NCI-H1436 treated with DMSO at 0.1 percent for 48 hours (cell line): ENCODE results near the gene CIROP.

ENCODE experiments used
- DNase-seq: peaks from one replicate; lab custom pipeline; 2025; lab: John Stamatoyannopoulos, UW

CIROP gene

DNA sequence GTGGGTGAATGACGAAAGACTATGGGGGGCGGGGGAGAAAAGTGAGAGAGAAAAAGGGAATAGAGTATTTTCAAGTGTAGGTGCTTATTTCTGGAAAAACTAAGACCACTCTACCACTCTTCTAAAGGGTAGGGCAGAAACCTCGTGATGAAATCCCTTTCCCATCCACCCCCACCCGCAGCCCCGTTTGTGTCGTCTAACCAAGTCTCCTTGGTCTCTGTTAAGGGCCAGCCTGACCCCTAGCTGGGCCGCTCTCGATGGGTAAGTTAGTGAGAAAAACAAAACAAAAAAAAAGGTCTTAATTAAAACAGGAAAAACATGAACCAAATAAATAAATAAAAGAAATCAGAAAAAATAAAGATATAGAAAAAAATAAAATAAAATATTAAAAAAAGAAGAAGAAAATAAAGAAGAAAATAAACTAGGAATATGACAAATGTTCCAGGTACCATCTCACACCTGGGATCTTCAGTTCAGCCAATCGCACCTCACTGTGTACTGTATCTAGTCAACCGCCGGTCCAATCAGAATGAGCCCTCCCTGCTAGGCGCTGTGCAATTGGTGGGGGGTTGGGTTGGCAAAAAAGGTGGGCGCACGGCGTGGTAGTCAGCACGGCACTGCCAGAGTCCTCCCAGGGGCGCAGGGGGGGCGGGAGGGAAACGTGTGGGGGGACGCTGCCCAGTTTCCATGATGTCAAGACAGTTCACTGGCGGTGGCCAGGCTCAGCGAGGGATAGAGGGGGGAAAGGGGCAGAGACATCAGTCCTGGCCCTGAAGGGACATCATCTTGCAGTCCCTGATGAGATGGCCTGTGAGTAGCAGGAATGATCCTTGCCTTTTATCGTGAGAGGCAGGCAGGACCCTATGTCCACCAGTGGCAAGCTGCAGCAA lies 37.7 kb downstream of the CIROP start:
- DNase-seq, result no peak

DNA sequence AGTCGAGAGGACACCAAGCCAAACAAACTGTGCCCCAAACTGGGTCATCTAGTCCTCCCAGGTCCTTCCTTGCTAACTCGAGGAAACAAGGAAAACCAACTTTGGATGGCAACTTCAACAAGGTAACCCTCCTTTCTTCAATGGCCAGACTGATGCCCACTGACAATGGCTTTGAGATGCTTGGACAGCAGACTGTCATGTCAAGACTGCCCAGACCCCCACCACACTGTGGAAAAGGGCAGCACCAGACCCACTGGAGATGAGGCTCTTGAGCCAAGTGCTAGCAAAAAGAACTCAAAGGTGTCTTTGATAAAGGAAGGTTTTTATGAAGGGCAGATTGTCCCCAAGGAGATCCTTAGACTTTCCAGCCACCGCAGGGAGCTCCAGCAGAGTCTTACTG lies 38.4 kb downstream of the CIROP start:
- no peak for DNase-seq

DNA sequence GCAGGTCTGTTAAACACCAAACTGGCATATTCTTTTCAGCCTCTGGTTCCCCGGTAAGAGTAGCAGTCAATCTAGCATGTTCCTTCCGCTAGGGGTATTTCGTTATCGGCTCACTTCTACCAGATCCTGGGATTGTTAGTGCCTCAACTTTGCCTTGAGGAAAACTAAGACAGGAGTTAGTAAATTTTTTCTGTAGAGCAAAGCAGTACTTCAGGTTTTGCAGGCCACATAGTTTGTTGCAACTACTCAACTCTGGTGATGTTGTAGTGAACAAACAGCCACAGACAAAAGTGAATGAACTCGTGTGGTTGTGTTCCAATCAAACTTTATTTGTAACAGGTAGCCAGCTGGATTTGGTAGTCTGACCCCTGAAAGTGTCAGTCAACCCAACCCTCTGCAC lies 41.2 kb downstream of the CIROP start:
- no peak for DNase-seq

DNA sequence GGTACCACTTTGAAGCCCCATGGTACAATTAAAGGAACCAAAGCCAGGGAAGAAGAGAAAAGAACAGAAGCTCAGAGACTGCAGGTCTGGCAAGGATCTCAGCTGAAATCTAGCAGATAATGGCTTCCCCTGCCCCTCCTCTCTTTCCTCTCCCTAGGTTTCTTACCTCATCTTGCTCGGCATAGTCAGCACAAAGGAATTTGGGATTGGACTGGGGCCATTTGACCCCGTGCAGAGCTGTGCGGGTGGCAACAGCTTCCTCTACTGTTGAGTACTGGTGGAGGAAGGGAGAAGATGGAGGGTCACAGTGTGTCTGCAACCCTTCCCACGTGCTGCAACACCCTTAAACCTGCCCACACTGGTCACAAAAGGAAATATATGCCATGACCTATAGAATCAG lies 42.8 kb downstream of the CIROP start:
- DNase-seq, result no peak

DNA sequence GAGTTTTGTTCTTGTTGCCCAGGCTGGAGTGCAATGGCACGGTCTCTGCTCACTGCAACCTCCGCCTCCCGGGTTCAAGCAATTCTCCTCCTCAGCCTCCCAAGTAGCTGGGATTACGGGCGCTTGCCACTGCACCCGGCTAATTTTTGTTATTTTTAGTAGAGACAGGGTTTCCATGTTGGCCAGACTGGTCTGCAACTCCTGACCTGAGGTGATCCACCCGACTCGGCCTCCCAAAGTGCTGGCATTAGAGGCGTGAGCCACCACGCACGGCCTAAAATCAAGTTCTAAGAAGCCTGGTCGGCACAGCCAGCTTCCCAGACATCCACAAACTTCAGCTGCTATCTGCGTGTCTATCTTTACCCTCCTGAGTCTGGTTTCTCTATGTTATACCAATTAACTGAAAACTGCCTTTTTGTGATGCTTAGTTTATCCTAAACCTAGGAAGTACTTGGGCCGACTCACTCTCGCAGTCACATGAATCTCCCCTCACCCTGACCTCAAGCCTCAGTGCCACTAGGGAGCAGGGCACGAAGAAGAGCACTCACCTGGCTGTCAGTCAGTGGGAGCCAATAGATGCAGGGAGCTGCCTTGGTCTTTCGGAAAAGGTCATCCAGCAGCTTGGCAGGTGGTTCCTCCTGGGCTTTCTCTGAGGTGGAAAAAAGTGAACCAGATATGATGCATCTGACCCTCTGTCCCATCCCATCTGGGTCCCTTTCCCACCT lies 44.1 kb downstream of the CIROP start:
- no peak for DNase-seq

DNA sequence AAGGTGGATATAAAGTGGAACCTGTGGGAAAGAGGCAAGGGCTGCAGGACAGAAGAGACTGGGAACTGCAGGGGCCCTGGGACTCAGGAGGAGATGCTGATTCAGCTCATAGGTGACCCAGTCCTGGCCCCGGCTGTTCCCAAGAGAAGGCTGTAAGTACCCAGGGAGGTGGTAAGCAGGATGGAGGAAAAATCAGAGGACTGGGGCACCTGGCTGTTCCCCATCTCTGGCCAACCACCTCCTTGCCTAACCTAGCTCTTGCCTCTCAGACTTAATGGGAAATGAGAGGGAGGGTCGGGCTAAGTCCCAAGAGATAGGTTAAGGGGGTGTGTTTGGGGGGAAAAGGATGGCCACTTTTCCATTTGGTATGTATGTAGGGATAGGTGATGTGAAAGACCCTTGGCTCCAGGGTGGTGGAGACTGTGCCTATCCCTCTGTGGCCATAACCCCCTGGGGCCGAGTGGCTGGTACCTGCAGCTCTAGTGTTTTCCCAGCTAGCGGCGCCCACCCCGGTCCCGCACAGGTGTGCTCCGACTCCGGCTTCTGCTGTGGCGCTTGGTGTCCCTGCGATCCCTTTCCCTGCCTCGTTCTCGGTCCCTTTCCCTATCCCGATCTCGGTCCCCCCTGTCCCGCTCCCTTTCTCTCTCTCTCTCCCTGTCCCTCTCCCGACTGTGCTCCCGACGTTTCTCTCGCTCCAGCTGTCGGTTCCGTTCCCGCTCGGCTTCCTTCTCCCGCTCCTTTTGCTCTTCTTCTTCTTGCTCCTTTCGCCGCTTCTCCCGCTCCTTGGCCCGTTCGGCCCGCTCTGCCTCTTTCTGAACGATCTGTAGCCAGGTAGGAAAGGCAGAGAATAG lies 45.9 kb downstream of the CIROP start:
- DNase-seq, result no peak

DNA sequence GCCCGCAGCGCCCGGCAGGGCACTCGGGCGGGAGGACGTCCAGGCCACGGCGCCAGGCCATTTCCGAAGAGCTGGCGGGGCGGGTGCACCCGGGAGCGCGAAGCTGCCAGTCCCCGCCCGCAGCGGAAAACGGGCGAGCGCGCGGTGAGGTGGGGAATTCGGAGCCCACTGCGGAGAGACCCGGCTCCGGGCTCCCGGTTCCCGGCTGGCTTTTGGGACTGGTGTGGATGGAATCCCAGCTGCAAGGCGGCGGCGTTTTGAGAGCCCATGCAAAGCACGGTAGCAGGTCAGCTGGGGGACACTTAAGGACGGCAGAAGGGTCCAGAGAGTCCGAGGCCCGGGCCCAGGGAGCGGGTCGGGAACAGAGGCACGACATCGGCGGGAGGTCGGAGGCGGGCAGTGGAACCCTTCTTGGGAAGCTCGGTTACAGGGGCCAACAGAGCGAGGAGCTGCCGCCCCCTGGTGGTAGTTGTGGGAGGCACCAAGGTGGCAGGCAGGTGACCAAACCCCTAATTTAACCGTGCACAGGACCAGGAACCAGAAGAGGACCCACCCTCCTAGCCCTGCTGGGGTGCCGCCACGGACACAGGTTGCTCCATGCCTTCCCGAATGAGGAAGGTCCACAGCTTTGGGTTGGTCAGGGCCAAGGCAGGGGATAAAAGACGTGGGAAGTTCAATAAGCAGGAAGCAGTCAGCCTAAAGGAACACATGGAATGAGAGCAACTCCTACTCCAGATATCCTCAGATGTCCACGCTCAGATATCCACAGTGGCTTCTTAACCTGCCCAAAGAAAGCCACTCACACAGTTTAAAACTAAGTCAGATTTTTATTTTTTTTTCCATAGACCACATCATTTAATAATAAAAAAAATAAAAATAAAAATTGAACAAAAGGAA lies 46.8 kb downstream of the CIROP start:
- DNase-seq, result no peak

DNA sequence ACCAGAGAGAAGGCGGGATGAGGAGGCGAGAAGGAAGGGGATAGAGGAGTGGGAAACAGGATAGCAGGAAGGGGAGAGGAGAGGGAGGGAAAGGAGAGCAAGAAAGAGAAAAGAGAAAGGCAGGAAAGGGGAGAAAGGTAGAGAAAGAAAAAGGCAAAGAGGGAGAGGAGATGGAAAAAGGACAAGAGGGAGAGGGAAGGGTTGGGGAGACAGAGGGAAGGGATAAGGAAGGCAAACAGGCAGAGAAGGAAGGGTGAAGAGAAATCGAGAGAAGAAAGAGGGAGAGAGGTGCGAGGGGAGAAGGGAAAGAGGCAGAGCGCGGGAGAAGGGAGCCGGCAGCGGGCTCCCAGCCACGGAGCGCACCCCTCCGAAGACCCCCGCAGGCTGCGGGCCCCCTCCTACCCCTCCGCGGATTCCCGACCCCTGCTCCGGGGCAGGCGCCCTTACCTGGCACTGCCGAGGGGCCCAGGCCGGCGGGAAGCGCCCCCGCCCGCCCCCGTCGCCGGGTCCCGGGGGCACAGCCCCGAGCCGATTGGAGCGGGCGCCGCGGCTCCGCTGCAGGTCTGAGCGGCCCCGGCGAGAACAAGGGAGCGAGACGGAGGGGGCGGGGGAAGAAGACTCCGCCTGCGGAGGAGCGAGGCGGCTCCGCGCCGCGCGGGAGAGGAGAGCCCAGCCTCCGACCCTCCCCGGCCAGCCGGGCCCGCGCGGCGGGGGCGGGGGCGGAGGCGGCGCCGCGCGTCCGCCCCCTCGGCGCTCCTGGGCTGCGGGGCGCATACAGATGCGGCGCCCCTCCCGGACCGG lies 47.6 kb downstream of the CIROP start, which contains the start of gene CDH24:
Gene CDH24 (minus strand): TSS at position 565 of the 801 bp plus-strand sequence. CDS start 1,787 bp downstream, outside the sequence.
- DNase-seq, result no peak

DNA sequence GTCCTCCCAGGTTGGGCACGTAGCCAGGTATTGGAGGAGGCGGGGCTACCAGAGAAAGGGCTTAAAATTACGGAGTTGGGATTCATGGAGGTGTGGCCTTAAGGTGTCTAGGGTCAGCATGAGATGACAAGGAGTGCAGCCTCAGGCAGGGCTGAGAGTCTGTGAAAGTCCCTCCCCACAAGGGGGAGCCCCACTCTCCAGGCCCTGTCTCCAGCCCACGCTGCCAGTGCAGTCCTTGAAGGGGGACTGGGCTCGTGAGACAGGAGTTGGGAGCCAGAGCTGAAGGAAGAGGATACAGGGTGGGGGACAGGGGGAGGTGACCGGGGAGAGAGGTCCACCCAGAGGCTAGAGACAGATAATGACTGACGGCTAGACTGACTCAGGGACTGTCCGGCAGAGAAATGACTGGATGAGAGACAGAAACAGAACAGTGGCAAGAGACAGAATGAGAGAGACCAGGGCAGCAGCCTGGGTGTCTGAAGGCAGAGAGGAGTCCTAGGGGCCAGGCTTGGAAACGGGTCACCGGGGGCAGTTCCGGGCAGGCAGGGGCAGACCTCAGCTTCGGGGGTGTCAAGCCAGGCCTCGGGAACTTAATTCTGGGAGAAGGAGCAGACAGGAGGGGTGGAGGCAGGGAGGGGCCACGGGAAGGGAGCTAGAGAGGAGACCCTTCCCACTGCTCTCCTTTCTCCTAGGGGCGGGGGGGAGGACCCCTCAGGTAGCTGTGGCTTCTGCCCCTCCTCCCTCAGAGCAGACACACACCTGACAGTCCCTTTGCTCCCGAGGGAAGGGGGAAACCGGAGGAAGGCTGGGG lies 48.4 kb downstream of the CIROP start:
- no peak for DNase-seq

DNA sequence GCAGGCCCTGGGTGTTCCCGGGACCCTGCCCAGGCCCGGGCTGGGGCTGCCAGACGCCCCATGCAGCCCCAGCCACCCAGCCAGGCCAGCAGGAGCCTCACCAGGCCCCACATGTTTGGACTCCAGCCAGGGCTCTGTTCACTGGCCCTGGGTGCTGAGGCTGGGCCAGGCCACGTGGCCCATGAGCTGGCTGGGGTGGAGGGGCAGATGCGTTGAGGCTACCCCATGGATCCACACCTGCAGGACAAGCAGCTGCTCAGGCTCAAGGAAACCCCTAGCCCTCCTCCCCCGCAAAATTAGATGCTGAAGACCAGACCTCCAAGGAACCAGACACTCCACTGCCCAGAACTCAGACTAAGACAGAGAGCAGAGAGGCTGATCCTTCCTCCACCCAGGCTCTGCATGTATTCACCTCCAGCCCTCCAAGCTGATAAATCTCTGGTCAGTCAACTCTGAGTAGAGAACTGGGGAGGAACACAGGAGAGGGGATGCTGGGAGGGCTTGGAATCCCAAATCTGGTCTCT lies 49.1 kb downstream of the CIROP start:
- no peak for DNase-seq

DNA sequence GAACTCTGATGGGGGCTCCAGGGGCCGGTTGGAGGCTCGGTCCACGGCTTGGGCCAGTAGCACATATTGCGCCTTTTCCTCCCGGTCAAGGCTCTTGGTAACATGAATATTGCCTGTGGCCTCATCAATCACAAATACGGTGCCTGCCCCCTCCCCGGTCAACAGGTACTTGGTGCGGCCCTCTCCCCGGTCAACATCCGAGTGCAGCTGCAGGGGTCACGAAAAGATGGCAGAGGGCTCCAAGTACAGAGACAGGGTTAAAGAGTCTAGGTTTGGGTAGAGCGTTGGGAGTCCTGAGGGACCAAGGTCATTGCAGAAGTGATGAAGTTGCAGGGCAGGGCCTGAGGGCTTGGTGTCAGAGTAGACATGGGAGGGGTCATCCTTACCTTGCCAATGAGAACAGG lies 49.6 kb downstream of the CIROP start:
- DNase-seq, result no peak

DNA sequence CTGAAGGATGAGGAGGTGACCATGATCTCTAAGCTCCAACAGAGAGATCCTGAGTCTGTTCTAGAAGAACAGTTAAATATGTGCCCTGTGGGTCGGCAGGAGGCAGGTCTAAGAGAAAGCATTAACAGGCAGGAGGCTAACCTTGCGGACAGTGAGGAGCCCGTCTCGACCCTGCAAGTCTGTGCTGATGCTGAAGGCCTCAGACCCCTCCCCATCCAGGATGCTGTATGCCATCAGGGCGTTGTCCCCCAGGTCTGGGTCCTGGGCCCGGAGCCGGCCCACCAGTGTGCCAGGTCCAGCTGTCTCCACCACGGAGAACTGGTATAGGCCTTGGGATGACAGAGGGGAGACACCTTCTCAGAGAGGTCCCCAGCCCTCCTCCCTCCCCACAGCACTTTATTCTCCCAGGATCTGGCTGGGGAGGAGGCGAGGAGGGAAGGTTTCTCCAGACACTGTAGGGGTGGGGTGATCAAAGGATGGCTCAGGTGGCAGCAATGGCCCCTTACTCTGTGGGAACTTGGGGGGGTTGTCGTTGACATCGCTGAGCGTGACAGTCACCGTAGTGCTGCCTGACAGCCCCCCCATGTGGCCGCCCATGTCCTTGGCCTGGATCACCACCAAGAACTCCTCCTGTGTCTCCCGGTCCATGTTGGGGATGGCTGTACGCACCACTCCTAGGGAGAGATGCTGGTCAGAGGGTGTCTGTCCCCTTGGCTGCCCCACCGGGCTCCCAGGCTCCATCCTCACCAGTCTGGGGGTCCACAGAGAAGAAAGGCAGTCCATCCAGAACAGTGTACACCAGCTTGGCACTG lies 50.6 kb downstream of the CIROP start:
- DNase-seq, result no peak

DNA sequence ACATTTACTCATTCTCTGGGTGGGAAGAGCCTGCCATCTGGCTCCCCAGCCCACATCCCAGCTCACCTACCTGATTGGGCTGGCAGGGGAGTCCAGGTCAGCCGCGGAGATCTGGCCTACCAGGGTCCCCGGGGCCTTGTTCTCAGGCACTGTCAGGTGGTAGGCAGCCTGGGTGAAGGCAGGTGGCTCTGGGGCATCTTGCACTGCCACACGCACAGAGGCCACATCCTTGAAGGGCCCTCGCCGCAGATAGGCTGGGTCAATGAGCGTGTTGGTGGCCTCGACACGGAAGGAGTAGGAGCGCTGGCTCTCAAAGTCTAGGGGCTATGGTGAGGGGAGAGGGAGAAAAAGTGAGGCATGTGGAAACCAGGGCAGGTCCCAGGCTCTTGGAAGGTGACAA lies 51.4 kb downstream of the CIROP start:
- no peak for DNase-seq

DNA sequence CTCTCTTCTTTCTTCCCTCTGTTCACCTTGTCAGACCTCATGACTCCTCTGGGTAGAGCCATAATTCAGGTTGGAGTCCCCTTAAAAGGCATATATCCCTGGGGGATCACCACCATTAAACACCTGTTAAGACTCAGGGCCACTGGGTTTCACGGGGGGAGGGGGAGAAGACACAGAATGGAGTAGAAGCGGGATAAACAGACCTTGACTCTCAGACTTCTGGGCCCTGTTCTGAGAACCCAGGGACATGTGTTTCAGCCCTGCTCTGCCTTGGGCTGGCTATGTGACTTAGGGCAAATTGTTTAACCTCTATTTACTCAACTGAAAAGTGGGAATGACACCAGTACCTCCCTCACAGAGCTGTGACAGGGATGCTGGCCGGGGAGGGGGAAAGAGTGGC lies 52.1 kb downstream of the CIROP start:
- no peak for DNase-seq

DNA sequence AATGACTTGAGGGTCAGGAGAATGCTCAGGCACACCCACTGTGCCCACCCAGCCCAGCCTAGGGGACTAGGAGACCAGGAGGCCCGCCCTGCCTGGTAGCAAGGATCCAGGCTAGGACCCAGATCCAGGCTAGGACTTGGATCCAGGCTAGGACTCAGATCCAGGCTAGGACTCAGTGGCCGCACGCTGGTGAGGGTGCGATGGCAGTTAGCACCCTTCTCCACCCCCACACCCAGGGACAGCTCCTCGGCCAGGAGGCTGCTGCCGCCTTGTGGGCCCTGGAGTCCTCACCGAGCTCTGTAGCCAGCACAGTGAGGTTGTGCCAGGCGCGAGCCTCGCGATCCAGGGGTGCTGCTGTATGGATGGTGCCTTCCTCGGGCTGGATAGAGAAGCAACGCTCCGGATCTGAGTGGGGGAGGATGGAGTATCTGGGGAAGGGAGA lies 52.6 kb downstream of the CIROP start:
- no peak for DNase-seq

DNA sequence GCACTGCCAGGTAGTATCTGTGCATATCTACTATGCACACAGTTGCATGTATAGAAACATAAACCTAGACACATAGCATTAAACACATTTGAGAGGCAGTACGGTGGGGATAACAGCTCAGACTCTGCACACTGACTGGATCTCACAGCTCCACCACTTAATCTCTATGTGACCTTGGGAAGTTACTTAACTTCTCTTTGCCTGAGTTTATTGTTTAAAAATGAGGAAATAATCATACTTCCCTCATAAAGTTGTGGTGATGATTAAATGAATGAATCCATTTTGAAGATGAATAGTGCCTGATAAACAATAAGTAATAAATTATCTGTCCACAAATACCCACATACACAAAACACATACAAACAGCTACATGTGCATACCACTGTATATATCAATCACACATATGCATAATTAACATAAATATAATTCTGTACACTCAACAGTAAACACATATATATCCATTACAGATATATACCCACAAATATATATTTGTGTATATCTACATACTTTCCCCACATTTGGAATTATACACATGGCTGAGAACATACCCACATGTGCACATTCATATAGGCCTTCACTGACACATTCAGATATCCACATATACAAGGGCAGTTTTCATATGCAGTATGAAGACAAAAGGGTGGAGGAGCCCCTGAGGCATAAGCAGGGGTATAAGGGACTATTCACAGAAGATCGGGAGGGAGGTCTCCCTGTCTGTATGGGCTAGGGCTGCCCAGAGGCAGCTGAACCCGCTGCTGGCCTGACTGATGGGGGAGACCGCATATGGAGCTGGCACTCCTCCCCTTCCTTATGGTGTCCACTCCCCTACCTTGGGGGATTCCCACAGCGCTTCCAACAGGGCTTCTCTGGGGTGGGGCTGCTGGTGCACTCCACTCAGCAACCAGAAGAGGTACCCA lies 53.4 kb downstream of the CIROP start:
- DNase-seq, result no peak
